GM23338 (cell line): ENCODE measurements around the gene PGC. TPM values are rescaled to one million over a fixed set of nuclear protein-coding genes. Genes with fewer than 3 reads are reported as not detected.

ENCODE experiments used
- ATAC-seq: fragments of 200-7000 bp; cut with Tn5 transposase; 3 replicates; pipeline ENCODE4 v1.9.1; 2020
- DNase-seq: peaks from one replicate; pipeline ENCODE4 v3.0.0-alpha.2; 2015; ENCODE audit warnings: low spot score
- H2AFZ ChIP-seq: fragments of 200-600 bp; sonication (generic); 2 replicates; pipeline ENCODE4 v1.8.0; 2016; ENCODE audit warnings: antibody characterized with exemption, mild to moderate bottlenecking, moderate library complexity
- H3F3A ChIP-seq: fragments of 200-600 bp; sonication (generic); replicated peaks from 2 replicates; pipeline ENCODE4 v1.8.0; 2017; ENCODE audit warnings: antibody characterized with exemption, mixed run types, low read depth
- H3K27ac ChIP-seq: fragments of 200-600 bp; sonication (generic); 2 replicates; pipeline ENCODE4 v1.6.1; 2016; ENCODE audit warnings: low read depth
- H3K27me3 ChIP-seq: fragments of 200-600 bp; sonication (generic); 2 replicates; pipeline ENCODE4 v1.8.0; 2016; ENCODE audit warnings: mild to moderate bottlenecking, mixed run types, moderate library complexity; ENCODE audit not compliant: insufficient read depth
- H3K36me3 ChIP-seq: fragments of 200-600 bp; sonication (generic); 2 replicates; pipeline ENCODE4 v1.8.0; 2016; ENCODE audit warnings: mild to moderate bottlenecking; ENCODE audit not compliant: insufficient read depth
- H3K4me1 ChIP-seq: fragments of 200-600 bp; sonication (generic); 2 replicates; pipeline ENCODE4 v1.8.0; 2016; ENCODE audit warnings: mild to moderate bottlenecking, moderate library complexity; ENCODE audit not compliant: insufficient read depth
- H3K4me2 ChIP-seq: fragments of 200-600 bp; sonication (generic); 2 replicates; pipeline ENCODE4 v1.7.1; 2017; ENCODE audit warnings: mixed run types
- H3K4me3 ChIP-seq: fragments of 200-600 bp; sonication (generic); 2 replicates; pipeline ENCODE4 v1.6.1; 2016; ENCODE audit warnings: mixed run types
- H3K79me2 ChIP-seq: fragments of 200-600 bp; sonication (generic); replicated peaks from 2 replicates; pipeline ENCODE4 v1.8.0; 2017; ENCODE audit warnings: mild to moderate bottlenecking; ENCODE audit not compliant: insufficient read depth
- H3K9me2 ChIP-seq: fragments of 200-600 bp; sonication (generic); 2 replicates; pipeline ENCODE4 v1.8.0; 2017; ENCODE audit not compliant: insufficient read depth
- H4K20me1 ChIP-seq: fragments of 200-600 bp; sonication (generic); replicated peaks from 2 replicates; pipeline ENCODE4 v1.8.0; 2017; ENCODE audit warnings: mild to moderate bottlenecking; ENCODE audit not compliant: insufficient read depth
- H3K27ac Mint-ChIP-seq: 2 replicates; pipeline ENCODE4 v1.8.0; 2020; ENCODE audit warnings: inconsistent platforms, mild to moderate bottlenecking, moderate library complexity, mixed read lengths
- H3K27me3 Mint-ChIP-seq: 3 replicates; pipeline ENCODE4 v1.8.0; 2022; ENCODE audit warnings: low read depth, mild to moderate bottlenecking, moderate library complexity, mixed read lengths, inconsistent platforms; ENCODE audit not compliant: insufficient read depth, poor library complexity
- H3K36me3 Mint-ChIP-seq: 3 replicates; pipeline ENCODE4 v1.8.0; 2021; ENCODE audit warnings: low read depth, mild to moderate bottlenecking, inconsistent platforms, moderate library complexity, mixed read lengths
- H3K4me1 Mint-ChIP-seq: 3 replicates; pipeline ENCODE4 v1.8.0; 2020; ENCODE audit warnings: mild to moderate bottlenecking, inconsistent platforms, mixed read lengths
- H3K4me3 Mint-ChIP-seq: 3 replicates; pipeline ENCODE4 v1.8.0; 2021; ENCODE audit warnings: moderate library complexity, mild to moderate bottlenecking, inconsistent platforms, mixed read lengths
- H3K9me3 Mint-ChIP-seq: 3 replicates; pipeline ENCODE4 v1.8.0; 2020; ENCODE audit warnings: moderate library complexity, mild to moderate bottlenecking, inconsistent platforms, mixed read lengths
- CREB1 ChIP-seq: fragments of 250-450 bp; sonication (Bioruptor Pico); IDR thresholded peaks from 2 replicates; pipeline ENCODE4 v1.5.0; 2020; ENCODE audit warnings: low read depth, mild to moderate bottlenecking, moderate library complexity
- EZH2 ChIP-seq: fragments of 200-600 bp; sonication (generic); IDR thresholded peaks from one replicate; pipeline ENCODE4 v1.8.0; 2017; ENCODE audit warnings: antibody characterized with exemption, mild to moderate bottlenecking, low read depth; ENCODE audit not compliant: unreplicated experiment
- EZH2phosphoT487 ChIP-seq: fragments of 200-600 bp; sonication (generic); IDR thresholded peaks from one replicate; pipeline ENCODE4 v1.8.1; 2018; ENCODE audit warnings: antibody characterized with exemption; ENCODE audit not compliant: unreplicated experiment
- NANOG ChIP-seq: IDR thresholded peaks from 2 replicates; pipeline ENCODE4 v1.6.1; 2016; ENCODE audit warnings: antibody characterized with exemption, borderline replicate concordance
- POLR2AphosphoS5 ChIP-seq: IDR thresholded peaks from 2 replicates; pipeline ENCODE4 v1.6.1; 2016; ENCODE audit warnings: antibody characterized with exemption, low read depth
- STAT1 ChIP-seq: IDR thresholded peaks from one replicate; pipeline ENCODE4 v1.6.1; 2016; ENCODE audit warnings: antibody characterized with exemption; ENCODE audit not compliant: unreplicated experiment
- ZNF114 ChIP-seq: fragments of 250-450 bp; sonication (Bioruptor Pico); IDR thresholded peaks from 2 replicates; pipeline ENCODE4 v1.5.0; 2020; ENCODE audit warnings: mild to moderate bottlenecking, moderate library complexity
- ZNF331 ChIP-seq: fragments of 250-450 bp; sonication (Bioruptor Pico); IDR thresholded peaks from 2 replicates; pipeline ENCODE4 v1.5.0; 2020; ENCODE audit warnings: low read depth, mild to moderate bottlenecking, moderate library complexity
- polyA plus RNA-seq: library from polyadenylated mRNA; unstranded; fragments of >200 nt; fragmentation: Nextera tagmentation; extraction: Ambion mirVana; gene quantifications from 2 replicates; pipeline ENCODE4 v1.2.1, GENCODE V29; 2016
- total RNA-seq: library from RNA; depleted of rRNA; stranded (reverse); fragments of >200 nt; shearing (Covaris generic); gene quantifications from 2 replicates; pipeline ENCODE4 v1.2.3, GENCODE V29; 2014
- TF ChIP-seq, protein P1 (sequence below), 2 experiments: fragments of 200-600 bp in 1 of 2; sonication (generic) in 1 of 2; conservative IDR thresholded peaks; 2 replicates each; pipeline versions ENCODE4 v1.5.1 to v1.6.1; 2016 to 2017; ENCODE audit warnings: antibody characterized with exemption in 2 of 2, low read depth in 2 of 2, mild to moderate bottlenecking in 2 of 2, moderate library complexity in 1 of 2
- TF ChIP-seq, protein P2 (sequence below): IDR thresholded peaks from one replicate; pipeline ENCODE4 v1.6.1; 2018; ENCODE audit warnings: antibody characterized with exemption; ENCODE audit not compliant: unreplicated experiment
- TF ChIP-seq, protein P3 (sequence below): fragments of 250-450 bp; sonication (Bioruptor Pico); IDR thresholded peaks from 2 replicates; pipeline ENCODE4 v1.5.0; 2020; ENCODE audit warnings: mild to moderate bottlenecking, moderate library complexity

PGC gene
- total and polyA plus RNA-seq, 2 experiments from 2014 or later: not detected

DNA sequence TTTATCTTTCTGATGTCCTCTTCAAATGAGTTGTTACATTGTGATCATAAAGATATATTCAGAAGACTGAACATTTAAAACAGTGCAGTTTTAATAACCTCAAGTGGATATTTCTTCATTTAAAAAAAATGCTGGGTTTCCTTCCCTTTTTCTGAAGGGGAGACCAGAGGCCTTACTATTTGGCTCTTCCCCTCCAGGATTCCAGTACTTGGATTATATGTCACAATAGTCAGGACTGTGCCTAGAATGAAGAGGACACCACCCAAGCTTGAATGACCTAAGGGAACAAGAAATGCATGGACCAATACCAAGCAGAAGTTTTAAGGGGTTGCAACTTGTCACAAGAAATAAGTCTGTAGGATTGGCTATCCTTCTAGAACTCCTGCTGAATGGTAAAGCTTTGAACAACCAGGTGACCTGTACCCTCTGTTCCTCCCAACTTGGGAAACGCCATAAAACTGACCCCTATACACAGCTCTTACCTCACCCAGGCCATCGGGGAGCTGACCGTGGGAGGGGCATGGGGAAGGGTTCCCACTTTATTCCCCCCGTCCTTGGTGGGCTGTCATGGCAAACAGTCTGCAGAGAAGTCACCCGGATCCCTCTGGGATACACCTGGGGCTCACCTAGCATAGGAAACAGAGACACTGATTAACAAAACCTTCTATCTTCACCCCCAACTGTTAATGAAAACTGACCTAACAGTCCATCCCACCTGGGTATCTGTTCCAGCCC lies 30.5 kb upstream of the PGC start:
- Histone ChIP-seq H3K9me2 (no peaks in the 10 kb centered on the region), H3K4me1 (peaks cover 16% of the 10 kb centered on the region), H3K79me2 (0 out of 2 replicates have a peak, but pooled peaks cover 7% of the 10 kb centered on the region), H2AFZ (no peak overlapping the region), H3K27ac (no peak overlapping the region), H3K4me2 (no peak overlapping the region), H3K36me3 (no peaks in the 10 kb centered on the region), H4K20me1 (no peaks in the 10 kb centered on the region), H3F3A (peaks cover 5% of the 10 kb centered on the region; the same call in 1 of the 2 replicates), H3K4me3 (no peak overlapping the region), H3K27me3 (peaks cover 29% of the 10 kb centered on the region)
- peaks cover 10% of the 10 kb centered on the region for H3K36me3 Mint-ChIP-seq
- peaks cover 11% of the 10 kb centered on the region for H3K4me1 Mint-ChIP-seq
- peaks cover 27% of the 10 kb centered on the region for H3K27me3 Mint-ChIP-seq
- no peak for TF ChIP-seq EZH2
- TF ChIP-seq, protein P1, sequence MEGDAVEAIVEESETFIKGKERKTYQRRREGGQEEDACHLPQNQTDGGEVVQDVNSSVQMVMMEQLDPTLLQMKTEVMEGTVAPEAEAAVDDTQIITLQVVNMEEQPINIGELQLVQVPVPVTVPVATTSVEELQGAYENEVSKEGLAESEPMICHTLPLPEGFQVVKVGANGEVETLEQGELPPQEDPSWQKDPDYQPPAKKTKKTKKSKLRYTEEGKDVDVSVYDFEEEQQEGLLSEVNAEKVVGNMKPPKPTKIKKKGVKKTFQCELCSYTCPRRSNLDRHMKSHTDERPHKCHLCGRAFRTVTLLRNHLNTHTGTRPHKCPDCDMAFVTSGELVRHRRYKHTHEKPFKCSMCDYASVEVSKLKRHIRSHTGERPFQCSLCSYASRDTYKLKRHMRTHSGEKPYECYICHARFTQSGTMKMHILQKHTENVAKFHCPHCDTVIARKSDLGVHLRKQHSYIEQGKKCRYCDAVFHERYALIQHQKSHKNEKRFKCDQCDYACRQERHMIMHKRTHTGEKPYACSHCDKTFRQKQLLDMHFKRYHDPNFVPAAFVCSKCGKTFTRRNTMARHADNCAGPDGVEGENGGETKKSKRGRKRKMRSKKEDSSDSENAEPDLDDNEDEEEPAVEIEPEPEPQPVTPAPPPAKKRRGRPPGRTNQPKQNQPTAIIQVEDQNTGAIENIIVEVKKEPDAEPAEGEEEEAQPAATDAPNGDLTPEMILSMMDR (conservative IDR thresholded peaks at IDR 0.05; ENCODE audit: low read depth in 2 of 2): no peak
- TF ChIP-seq EZH2phosphoT487: no peak
- no peak for TF ChIP-seq POLR2AphosphoS5
- TF ChIP-seq, protein P2, sequence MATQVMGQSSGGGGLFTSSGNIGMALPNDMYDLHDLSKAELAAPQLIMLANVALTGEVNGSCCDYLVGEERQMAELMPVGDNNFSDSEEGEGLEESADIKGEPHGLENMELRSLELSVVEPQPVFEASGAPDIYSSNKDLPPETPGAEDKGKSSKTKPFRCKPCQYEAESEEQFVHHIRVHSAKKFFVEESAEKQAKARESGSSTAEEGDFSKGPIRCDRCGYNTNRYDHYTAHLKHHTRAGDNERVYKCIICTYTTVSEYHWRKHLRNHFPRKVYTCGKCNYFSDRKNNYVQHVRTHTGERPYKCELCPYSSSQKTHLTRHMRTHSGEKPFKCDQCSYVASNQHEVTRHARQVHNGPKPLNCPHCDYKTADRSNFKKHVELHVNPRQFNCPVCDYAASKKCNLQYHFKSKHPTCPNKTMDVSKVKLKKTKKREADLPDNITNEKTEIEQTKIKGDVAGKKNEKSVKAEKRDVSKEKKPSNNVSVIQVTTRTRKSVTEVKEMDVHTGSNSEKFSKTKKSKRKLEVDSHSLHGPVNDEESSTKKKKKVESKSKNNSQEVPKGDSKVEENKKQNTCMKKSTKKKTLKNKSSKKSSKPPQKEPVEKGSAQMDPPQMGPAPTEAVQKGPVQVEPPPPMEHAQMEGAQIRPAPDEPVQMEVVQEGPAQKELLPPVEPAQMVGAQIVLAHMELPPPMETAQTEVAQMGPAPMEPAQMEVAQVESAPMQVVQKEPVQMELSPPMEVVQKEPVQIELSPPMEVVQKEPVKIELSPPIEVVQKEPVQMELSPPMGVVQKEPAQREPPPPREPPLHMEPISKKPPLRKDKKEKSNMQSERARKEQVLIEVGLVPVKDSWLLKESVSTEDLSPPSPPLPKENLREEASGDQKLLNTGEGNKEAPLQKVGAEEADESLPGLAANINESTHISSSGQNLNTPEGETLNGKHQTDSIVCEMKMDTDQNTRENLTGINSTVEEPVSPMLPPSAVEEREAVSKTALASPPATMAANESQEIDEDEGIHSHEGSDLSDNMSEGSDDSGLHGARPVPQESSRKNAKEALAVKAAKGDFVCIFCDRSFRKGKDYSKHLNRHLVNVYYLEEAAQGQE: no peak
- no peak for TF ChIP-seq NANOG
- TF ChIP-seq CREB1 (CRISPR knock-in tag): no peak
- no peak for TF ChIP-seq ZNF331 (CRISPR knock-in tag)
- TF ChIP-seq, protein P3, sequence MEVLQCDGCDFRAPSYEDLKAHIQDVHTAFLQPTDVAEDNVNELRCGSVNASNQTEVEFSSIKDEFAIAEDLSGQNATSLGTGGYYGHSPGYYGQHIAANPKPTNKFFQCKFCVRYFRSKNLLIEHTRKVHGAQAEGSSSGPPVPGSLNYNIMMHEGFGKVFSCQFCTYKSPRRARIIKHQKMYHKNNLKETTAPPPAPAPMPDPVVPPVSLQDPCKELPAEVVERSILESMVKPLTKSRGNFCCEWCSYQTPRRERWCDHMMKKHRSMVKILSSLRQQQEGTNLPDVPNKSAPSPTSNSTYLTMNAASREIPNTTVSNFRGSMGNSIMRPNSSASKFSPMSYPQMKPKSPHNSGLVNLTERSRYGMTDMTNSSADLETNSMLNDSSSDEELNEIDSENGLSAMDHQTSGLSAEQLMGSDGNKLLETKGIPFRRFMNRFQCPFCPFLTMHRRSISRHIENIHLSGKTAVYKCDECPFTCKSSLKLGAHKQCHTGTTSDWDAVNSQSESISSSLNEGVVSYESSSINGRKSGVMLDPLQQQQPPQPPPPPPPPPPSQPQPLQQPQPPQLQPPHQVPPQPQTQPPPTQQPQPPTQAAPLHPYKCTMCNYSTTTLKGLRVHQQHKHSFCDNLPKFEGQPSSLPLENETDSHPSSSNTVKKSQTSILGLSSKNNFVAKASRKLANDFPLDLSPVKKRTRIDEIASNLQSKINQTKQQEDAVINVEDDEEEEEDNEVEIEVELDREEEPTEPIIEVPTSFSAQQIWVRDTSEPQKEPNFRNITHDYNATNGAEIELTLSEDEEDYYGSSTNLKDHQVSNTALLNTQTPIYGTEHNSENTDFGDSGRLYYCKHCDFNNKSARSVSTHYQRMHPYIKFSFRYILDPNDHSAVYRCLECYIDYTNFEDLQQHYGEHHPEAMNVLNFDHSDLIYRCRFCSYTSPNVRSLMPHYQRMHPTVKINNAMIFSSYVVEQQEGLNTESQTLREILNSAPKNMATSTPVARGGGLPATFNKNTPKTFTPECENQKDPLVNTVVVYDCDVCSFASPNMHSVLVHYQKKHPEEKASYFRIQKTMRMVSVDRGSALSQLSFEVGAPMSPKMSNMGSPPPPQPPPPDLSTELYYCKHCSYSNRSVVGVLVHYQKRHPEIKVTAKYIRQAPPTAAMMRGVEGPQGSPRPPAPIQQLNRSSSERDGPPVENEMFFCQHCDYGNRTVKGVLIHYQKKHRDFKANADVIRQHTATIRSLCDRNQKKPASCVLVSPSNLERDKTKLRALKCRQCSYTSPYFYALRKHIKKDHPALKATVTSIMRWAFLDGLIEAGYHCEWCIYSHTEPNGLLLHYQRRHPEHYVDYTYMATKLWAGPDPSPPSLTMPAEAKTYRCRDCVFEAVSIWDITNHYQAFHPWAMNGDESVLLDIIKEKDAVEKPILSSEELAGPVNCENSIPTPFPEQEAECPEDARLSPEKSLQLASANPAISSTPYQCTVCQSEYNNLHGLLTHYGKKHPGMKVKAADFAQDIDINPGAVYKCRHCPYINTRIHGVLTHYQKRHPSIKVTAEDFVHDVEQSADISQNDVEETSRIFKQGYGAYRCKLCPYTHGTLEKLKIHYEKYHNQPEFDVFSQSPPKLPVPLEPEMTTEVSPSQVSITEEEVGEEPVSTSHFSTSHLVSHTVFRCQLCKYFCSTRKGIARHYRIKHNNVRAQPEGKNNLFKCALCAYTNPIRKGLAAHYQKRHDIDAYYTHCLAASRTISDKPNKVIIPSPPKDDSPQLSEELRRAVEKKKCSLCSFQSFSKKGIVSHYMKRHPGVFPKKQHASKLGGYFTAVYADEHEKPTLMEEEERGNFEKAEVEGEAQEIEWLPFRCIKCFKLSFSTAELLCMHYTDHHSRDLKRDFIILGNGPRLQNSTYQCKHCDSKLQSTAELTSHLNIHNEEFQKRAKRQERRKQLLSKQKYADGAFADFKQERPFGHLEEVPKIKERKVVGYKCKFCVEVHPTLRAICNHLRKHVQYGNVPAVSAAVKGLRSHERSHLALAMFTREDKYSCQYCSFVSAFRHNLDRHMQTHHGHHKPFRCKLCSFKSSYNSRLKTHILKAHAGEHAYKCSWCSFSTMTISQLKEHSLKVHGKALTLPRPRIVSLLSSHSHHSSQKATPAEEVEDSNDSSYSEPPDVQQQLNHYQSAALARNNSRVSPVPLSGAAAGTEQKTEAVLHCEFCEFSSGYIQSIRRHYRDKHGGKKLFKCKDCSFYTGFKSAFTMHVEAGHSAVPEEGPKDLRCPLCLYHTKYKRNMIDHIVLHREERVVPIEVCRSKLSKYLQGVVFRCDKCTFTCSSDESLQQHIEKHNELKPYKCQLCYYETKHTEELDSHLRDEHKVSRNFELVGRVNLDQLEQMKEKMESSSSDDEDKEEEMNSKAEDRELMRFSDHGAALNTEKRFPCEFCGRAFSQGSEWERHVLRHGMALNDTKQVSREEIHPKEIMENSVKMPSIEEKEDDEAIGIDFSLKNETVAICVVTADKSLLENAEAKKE (CRISPR knock-in tag): no peak
- TF ChIP-seq STAT1: no peak
- TF ChIP-seq ZNF114 (CRISPR knock-in tag): no peak
- H3K9me3 Mint-ChIP-seq: no peaks in the 10 kb centered on the region
- ATAC-seq (no peak), DNase-seq (no peak)
- H3K4me3 Mint-ChIP-seq: peak overlapping the region; percentile 89; the same call in 2 of the 3 replicates
- H3K27ac Mint-ChIP-seq: no peak overlapping the region
